NCI-H1436 treated with DMSO at 0.1 percent for 48 hours (cell line): ENCODE data around the gene SORBS1.

Experiments used
- DNase-seq: peaks from one replicate; lab custom pipeline; 2025; lab: John Stamatoyannopoulos, UW

SORBS1 gene

DNA sequence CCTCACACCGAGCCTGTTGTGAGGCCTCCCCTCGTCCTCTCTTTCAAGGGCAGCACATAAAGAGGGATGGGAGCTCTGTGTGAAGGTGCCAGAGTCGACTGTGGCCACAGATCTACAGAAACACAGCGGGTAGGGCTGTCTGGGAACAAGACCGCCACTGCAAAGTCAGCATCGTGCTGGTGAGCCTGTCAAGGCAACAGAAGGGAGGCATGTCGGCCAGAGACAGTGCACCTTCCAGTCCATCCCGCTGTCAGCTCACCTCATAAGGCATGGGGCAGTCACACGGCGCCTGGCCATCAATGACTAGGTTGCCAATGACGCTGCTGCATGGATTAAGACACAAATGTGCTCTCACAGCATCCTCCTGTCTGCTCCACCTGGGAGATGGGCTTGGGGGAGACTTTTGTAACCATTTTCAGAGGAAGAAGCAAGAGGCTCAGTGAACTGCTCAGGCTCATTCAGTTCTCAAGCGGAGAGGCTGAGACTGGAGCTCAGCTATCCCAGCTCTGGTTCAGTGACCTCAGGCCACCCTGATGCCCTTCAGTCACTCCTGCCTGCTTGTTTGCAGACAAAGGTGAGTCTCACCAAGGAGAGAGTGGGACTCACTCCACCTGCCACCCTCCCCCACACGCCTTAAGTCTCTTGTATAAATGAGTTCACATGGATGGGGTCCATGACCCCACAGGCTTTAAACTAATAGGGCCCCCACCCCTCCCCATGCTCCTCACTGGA is 125.5 kb downstream of the SORBS1 start:
- DNase-seq: no peak

GRCh38 chr10:95434583-95434982 is 126.6 kb downstream of the SORBS1 start:
- DNase-seq: no peak

DNA sequence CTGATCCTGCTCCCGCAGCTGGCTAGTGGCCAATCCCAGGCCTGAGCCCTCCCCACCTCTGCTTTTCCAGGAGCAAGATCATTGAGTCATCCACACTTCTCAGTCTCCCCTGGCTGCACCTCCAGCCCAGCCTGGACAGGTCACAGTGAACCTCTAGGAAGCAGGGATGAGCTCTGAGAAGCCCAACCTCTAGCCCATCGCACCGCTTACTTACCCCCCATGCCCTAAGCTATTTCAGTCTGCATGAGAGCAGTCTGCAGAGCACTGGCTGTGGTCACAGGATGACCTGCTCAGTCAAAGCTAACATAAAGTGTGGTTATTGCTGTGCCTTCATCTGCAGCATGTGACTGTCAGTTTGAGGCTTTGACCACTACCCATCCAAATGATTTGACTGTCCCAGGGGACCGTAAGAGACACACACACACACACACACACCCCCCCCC is 129.2 kb downstream of the SORBS1 start:
- no peak for DNase-seq

DNA sequence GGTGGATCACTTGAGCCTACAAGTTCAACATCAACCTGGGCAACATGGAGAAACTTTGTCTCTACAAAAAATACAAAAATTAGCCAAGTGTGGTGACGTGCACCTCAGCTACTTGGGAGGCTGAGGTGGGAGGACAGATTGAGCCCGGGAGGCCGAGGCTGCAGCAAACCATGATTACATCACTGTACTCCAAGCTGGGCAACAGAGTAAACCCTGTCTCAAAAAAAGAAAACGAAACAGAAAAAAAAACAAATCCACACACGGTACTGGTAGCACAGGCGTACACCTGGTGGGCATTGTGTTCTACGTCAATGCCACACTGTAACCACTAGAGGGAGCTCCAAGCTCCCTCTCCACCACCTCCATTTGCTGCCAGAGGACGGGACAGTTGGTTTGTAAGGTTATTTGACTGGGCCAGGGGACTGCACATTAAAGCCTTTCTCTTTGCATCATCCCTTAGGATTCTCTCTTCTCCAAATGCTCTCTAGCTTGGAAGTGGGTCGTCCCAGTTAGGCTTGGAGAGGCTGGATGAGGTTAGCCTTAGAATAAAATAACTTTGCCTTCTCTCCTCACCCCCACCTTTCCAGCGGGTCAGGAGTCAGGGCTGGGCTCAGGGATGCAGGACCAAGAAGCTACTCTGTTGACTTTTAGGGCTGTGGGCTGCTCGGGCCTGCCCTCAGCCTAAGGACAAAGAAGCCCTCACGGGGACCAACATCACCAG is 130.8 kb downstream of the SORBS1 start:
- DNase-seq: no peak

DNA sequence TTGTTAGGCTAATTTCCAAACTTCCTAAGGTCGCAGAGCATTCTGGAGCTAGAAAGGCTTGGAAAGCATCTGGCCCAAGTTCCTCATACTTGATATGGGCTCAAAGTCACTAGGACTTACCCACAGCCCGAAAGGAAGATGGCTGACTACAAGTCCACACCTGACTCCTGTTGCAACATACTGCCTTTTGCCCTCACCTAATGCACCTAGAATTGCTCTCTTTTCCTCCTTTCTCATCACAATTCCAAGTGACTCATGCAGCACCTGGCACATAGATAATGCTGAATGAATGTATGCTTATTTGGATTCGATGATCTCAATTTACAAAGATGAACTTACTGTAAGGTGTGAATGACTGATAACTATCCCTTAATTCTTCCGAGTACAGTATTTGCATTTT is 131.5 kb downstream of the SORBS1 start:
- no peak for DNase-seq

- DNase-seq: no peak
Measured at GRCh38 chr10:95428701-95429100, 132.5 kb downstream of the SORBS1 start.

GRCh38 chr10:95426482-95426881 is 134.7 kb downstream of the SORBS1 start:
- DNase-seq: no peak

DNA sequence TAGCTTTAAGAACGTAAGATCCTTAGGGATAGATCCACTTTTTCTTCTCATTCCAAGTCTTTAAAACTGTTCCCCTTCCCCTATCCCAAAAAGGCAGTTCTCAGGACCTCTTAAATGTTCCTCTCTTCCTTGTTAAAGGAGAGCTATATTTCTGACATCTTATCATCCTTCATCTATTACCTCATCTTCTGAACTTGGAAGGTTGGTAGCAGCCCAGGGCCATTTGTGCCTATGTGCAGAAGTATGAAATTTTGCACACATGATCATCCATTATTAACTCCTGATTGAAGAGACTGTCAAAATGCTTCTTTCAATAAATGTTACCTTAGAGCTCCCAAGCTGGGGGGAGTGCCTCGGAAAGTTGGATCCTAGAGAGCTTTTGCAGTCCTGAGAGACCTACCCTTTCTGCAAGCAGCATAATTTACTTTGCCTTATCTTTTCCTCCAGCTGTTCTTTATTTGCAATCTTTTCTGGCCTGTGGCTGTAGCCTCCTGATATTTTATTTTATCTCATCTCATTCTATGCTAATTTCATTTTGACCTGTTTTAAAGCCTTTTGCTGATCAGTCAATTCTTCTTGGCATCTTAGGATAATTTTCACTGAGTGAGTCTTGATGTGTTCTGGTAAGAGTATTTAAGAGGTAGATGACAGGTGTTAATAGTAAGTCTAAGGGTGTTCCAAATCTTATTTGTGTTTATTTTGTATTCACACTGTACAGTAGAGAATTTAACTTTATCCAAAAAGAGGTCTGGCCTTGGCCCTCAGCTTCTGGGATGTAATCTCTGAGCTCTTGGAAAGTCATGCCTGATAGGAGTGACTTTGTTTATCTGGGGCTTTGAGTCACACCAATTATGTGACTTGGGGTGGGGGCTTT is 135.3 kb downstream of the SORBS1 start:
- DNase-seq: no peak

DNA sequence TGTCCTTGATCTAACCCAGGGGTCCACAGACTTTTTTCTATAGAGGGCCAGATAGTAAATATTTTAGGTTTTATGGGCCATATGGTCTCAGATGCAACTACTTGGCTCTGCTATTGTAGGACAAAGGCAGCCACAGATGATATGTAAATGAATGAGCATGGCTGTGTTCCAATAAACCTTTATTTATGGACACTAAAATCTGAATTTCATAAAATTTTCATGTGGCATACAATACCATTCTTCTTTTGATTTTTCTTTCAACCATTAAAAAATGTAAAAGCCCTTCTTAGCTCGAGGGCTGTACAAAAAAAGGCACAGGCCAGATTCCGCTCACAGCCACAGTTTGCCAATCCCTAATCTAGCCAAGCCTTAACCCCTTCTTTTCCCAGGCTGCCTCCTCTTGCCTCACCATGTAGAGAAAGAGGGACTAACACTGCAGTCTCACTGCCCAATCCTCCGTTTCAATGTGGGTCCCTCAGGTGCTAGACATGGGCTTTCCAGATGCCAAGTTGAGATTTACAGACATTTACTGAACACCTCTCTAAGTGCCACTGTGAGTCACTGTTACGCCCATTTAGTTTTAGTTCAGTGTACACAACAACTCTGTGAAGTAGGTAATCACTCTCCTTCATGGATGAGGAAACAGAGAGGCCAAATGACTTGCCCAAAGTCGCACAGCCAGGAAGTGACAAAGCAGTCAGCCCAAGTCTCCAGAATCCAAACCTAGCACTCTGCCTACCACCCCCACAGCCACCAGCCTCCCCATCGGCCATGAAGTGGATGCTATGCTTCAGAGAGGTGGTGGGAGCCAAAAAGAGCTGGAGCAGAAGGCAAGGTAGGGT is 137.8 kb downstream of the SORBS1 start:
- DNase-seq: no peak

GRCh38 chr10:95422233-95422632 is 138.9 kb downstream of the SORBS1 start:
- no peak for DNase-seq

DNA sequence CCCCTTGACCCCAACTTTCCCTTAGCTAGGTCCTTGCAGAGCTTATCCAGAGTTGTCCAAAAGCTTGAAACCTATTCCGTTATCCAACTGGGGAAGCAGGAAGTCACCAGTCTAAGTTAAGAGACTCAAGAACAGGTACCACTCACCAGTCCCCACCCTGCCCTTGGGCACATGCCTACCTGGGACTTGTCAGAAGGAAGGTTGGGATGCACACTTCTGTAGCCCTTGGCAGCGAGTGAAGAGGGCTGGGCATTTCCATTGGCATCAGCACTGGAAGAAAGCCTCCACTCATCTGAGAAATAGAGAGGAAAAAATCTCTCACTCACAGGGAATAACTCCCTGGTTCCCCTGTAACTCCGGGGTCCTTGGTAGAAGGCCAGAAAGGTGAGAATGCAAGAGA is 139.4 kb downstream of the SORBS1 start:
- DNase-seq: no peak

- DNase-seq: no peak
Measured at GRCh38 chr10:95419399-95419798, 141.8 kb downstream of the SORBS1 start.

DNA sequence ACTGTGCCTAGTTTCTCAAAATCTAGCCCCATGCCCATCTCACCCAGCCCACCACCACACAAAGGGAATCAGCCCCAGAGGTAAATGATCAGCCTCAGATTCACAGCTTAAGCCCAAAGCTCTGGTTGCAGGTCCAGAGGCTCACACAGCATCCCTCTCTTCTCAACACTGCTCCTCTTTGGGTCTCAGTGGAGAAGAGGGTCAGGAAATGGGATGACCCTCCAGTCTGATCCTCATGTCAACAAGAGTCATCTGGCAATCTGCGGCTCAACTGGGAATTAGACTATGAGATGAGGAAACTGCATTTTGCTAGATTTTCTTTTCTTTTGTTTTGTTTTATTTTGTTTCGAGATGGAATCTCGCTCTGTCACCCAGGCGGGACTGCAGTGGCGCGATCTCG is 144.2 kb downstream of the SORBS1 start:
- no peak for DNase-seq

- DNase-seq: no peak
Measured at GRCh38 chr10:95416270-95416669, 144.9 kb downstream of the SORBS1 start.

DNA sequence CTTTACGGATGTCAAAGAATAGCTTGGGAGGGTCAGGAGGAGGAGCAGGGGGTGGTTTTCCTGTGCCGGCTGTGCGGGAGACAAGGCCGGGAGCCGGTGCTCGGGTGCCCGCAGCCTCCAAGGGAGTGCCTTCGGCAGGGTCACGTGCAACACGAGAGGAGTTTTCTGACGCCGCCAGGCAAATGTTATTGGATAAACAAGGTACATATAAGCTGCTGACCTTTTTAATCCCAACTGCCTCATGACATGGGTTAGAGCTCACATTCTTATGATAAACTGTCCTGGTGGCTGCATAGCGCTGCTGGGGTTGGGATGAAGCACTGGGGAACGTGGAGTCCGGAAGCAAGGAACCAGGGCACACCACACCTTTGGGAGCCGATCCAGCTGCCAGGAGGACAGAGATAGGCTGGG is 145.5 kb downstream of the SORBS1 start:
- DNase-seq: no peak

GRCh38 chr10:95414844-95415485 is 146.2 kb downstream of the SORBS1 start:
- no peak for DNase-seq

GRCh38 chr10:95414016-95414830 is 146.9 kb downstream of the SORBS1 start:
- no peak for DNase-seq

DNA sequence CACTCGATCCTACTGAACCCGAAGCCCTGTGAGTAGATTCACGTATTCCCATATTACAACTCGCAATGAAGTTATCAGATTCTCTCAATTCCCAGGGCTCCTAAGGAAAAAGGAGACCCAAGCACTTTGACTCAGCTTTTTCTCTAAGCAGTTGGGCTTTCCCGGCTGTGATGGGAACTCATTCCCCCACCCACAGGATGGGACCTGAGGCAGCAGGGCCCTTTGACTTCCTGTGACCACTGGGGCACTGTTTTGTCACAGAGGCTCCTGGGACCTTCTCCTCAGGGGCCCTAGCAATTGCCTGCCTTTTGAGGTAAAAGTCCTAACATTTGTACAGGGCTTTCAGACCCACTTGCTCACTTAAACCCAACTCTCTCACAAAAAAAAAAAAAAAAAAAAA is 147.6 kb downstream of the SORBS1 start:
- no peak for DNase-seq

GRCh38 chr10:95411635-95412034 is 149.5 kb downstream of the SORBS1 start:
- no peak for DNase-seq
